ENCODE data around the gene DKK2. TPM values are rescaled to one million over a fixed set of nuclear protein-coding genes. Genes with fewer than 3 reads are reported as not detected.

Gene DKK2
- polyA plus RNA-seq, 1 of the 3 experiments (the other 2 are of a cell fraction): 53.1 TPM

- WGBS (ENCODE audit: low lambda C conversion rate): 75% methylated on average over 4 of the region's 4 CpGs
- CTCF ChIA-PET: no interaction called here
- no peak overlapping the region for H3K27ac ChIP-seq (ENCODE audit: low read depth in 2 of 2, low read length in 1 of 2)
These were observed 41.1 kb upstream of the DKK2 start for GRCh38 chr4:107077192-107077591.

More at GRCh38 chr4:107077192-107077591, 41.1 kb upstream of the DKK2 start:
- Histone ChIP-seq H3K9me3 (peaks cover 5% of the 10 kb centered on the region; the same call in 1 of the 2 replicates), H3K79me2 (ENCODE audit: insufficient read depth) (no peaks in the 10 kb centered on the region), H4K20me1 (ENCODE audit: insufficient read depth) (no peaks in the 10 kb centered on the region), H3K9me2 (peaks cover 3% of the 10 kb centered on the region; the same call in 1 of the 2 replicates), H3K36me3 (replicated peaks in 1 of 2; ENCODE audit: control insufficient read depth in 1 of 2, insufficient read depth in 2 of 2, low read length in 1 of 2) (peaks cover 0 to 8% of the 10 kb centered on the region in 2 experiments), H3K4me1 (ENCODE audit: control insufficient read depth in 1 of 2, insufficient read depth in 2 of 2, low read depth in 1 of 2, low read length in 1 of 2) (no peaks in the 10 kb centered on the region), H3F3A (replicated peaks; ENCODE audit: insufficient read depth) (no peaks in the 10 kb centered on the region), H2AFZ (ENCODE audit: low read depth) (no peak overlapping the region), H3K4me3 (ENCODE audit: low read depth in 2 of 2, low read length in 1 of 2) (no peak overlapping the region), H3K9ac (no peak overlapping the region), H3K4me2 (no peak overlapping the region), H3K27me3 (ENCODE audit: insufficient read depth) (no peaks in the 10 kb centered on the region)
- POLR2A ChIA-PET: no interaction called here
- TF ChIP-seq JUND (IDR thresholded peaks at IDR 0.05) (no peak), RAD21 (IDR thresholded peaks at IDR 0.05; ENCODE audit: low read length) (no peak), NRF1 (IDR thresholded peaks at IDR 0.05; ENCODE audit: low read depth, low read length) (no peak), RXRA (IDR thresholded peaks at IDR 0.05; ENCODE audit: borderline replicate concordance, low read depth) (no peak), RFX5 (IDR thresholded peaks at IDR 0.05; ENCODE audit: low read length) (no peak), TEAD4 (IDR thresholded peaks at IDR 0.05; ENCODE audit: borderline replicate concordance, insufficient read depth) (no peak), TCF12 (IDR thresholded peaks at IDR 0.05) (no peak), MEF2A (IDR thresholded peaks at IDR 0.05; ENCODE audit: borderline replicate concordance, low read depth) (no peak), FOXJ3 (CRISPR knock-in tag; IDR thresholded peaks at IDR 0.05) (no peak), GABPA (IDR thresholded peaks at IDR 0.05; ENCODE audit: low read depth) (no peak), REST (IDR thresholded peaks at IDR 0.05; ENCODE audit: low read depth, low read length) (no peak), CHD2 (IDR thresholded peaks at IDR 0.05; ENCODE audit: low read length, partially characterized antibody) (no peak), CTCF (IDR thresholded peaks at IDR 0.05) (no peak)
- TF ChIP-seq, protein P1, sequence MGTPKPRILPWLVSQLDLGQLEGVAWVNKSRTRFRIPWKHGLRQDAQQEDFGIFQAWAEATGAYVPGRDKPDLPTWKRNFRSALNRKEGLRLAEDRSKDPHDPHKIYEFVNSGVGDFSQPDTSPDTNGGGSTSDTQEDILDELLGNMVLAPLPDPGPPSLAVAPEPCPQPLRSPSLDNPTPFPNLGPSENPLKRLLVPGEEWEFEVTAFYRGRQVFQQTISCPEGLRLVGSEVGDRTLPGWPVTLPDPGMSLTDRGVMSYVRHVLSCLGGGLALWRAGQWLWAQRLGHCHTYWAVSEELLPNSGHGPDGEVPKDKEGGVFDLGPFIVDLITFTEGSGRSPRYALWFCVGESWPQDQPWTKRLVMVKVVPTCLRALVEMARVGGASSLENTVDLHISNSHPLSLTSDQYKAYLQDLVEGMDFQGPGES (IDR thresholded peaks at IDR 0.05; ENCODE audit: low read depth, low read length): no peak
- TF ChIP-seq, protein P2, sequence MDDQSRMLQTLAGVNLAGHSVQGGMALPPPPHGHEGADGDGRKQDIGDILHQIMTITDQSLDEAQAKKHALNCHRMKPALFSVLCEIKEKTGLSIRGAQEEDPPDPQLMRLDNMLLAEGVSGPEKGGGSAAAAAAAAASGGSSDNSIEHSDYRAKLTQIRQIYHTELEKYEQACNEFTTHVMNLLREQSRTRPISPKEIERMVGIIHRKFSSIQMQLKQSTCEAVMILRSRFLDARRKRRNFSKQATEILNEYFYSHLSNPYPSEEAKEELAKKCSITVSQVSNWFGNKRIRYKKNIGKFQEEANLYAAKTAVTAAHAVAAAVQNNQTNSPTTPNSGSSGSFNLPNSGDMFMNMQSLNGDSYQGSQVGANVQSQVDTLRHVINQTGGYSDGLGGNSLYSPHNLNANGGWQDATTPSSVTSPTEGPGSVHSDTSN (IDR thresholded peaks at IDR 0.05): no peak
- no peak for DNase-seq
